Lung microvascular endothelial cell (primary cell): ENCODE measurements around the gene GZMB. TPM values are rescaled to one million over a fixed set of nuclear protein-coding genes. Genes with fewer than 3 reads are reported as not detected.
"Not testable (repeated sequence)": the region's sequence is repeated elsewhere in the genome, so short reads cannot be mapped to it uniquely, and the experiment has no call there.

Experiments used
- DNase-seq, 2 donors: peaks; one replicate each; pipeline versions ENCODE4 v3.0.0 to v3.0.0-alpha.2; 2010; ENCODE audit warnings: low read depth in 2 of 2
- total RNA-seq: library from RNA; depleted of rRNA; stranded (reverse); fragments of >200 nt; gene quantifications from 2 replicates; pipeline ENCODE4 v1.2.1, GENCODE V29; 2014

GZMB gene
- total RNA-seq, 1 donor from 2014 or later: not detected

- no peak for DNase-seq
These were observed 2.1 kb downstream of the GZMB start for GRCh38 chr14:24631749-24632335.

GRCh38 chr14:24630872-24631477 lies 3.0 kb downstream of the GZMB start:
- DNase-seq: no peak

DNA sequence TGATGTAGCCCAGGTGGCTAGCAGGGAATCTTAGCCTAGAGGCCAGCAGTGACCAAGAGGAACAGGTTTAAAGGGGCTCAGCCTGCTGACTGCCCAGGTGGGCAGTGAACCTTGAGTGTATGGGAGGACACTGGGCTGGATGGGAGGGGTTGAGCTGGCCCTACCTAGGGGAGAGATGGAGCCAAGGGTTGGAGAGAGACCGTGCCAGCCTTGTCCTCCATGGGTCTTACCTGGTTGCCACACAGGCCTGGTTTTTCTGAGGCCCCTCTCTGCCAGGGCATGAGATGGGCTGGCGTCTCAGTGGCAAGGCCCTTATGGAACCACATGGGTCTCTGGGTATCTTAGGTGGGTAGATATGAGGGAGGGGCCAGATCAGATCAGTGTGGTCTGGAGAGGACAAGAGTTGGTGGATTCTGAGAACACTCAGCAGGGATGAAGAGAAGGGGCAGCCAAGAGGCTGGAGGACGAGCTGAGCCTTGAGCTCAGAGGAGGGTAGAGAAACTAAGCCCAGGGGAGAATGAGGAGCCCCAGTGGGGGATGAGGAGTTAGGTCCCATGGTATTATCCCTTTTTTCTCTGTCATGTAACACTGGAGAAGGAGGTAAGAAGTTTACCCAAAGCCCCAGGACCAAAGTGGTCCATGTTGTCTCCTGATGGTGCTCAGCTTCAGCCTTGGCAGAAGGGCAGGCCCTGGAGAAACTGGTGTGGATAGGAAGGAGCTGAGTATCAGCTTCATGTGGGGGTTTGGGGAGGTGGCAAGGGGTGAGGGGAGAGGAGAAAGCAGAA lies 3.7 kb downstream of the GZMB start:
- DNase-seq: no peak

DNA sequence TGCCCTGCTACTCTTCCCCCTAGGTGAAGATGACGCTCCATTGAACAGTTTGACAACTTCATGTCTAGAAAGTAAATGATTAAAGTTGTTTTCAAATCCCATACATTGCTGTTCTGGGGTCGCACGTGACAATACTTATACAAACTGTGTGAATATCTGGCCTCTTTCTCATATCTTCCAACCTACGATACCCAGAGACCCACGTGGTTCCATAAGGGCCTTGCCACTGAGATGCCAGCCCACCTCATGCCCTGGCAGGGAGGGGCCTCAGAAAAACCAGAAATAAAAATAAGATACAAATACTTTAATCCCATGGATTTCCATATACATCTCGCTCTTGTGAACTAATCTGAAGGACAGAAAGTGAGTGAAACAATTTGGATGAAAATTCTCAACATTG lies 4.5 kb downstream of the GZMB start:
- DNase-seq: no peak

DNA sequence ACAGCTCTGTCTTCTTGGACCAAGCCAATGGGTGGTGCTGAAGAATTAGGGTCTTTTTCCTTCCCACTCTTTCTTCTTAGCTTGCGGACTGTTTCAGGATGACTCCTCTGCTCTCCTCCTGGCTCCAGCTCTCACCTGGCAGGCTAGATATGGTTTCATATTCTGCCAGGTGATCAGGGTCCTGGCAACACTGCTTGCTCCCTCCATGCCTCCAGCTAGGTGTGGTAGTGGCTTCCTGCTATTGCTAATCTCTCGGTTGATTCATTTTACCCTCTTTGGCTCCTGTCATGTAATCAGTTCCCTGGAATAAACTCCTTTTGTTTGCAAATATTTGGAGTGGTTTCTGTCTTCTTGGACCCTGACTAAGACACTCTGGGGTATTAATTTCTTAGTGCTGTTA lies 20.2 kb downstream of the GZMB start:
- no peak for DNase-seq

DNA sequence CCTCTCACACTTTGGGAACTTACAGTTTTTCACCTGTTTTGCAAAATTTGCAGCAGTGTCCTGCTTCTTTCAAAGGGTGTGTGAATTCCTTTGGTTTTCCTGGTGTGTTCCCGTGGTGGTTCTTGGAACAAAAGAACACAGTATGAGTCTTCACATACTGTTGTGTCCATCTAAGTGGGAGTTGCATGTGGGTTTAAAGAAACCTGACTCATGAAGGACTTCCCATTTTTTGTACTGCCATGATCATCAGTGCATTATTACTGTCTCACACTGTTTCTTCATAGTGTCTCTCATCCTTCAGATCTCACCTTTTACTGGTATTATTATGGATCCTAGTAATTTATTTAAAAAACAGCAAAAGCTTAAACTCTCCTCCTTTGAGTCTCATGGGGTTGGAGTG lies 20.7 kb downstream of the GZMB start:
- DNase-seq: no peak

GRCh38 chr14:24612196-24612595 lies 21.8 kb downstream of the GZMB start:
- no peak for DNase-seq

DNA sequence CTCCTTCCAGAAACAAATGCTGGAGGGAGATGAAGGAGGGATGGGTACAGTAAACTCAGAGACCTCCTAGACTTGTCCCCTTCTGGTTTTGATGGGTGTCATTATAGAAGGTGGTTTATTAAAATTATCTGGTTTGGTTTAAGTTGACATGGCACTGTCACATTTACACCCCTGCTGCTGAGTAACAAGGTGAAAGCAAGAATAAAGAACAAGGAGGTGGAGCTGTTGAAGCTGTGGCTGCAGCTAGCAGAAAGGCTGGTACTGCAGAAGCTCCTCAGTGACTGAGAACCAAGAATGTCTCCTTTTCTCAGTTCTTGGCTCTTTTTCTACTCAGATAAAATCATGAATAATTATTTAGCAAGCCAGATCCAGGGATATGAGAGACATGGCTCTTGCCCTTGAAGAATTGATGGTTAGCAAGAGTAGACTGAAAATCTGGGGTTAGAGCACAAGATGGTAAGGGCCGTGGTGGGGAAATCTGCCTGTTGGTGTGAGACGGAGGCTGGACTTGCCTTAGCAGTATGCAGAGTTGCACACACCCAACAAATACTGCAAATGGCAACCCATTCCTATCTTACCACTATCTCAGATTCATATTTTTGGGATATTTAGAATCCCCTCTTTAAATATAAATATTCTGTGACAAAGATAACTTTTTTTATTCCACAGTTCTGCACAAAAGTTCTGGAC lies 24.2 kb downstream of the GZMB start, which contains the start of gene GZMH:
Gene GZMH (minus strand): TSS at position 31 of the 690 bp plus-strand sequence. CDS start 72 bp downstream, outside the sequence.
- no peak for DNase-seq

GRCh38 chr14:24607635-24608514 lies 26.1 kb downstream of the GZMB start:
- DNase-seq: no peak

GRCh38 chr14:24607081-24607480 lies 26.9 kb downstream of the GZMB start:
- DNase-seq: no peak

DNA sequence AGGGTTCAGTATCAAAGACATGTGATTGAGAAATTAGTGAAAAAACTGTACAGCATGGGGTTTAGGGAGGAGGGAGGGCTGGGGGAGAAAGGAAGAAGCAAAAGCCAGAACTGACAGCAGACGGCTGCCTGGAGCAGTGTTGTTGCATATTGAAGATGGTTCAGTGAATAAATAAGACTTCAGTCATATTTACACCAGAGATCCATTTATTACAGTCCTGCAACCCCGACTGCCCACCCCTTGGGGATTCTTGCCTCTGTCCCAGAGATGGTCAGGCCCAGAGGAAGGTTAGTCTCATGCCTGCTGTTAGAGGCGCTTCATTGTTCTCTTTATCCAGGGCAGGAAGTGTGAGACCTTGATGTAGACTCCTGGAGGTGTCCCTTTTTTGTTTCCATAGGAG lies 27.7 kb downstream of the GZMB start:
- DNase-seq: no peak

GRCh38 chr14:24605435-24606190 lies 28.4 kb downstream of the GZMB start:
- peak; percentile 14 to 26 for DNase-seq

GRCh38 chr14:24597403-24597802 lies 36.6 kb downstream of the GZMB start:
- no peak for DNase-seq

GRCh38 chr14:24595073-24595808 lies 38.7 kb downstream of the GZMB start:
- no peak for DNase-seq

- not testable (repeated sequence) for DNase-seq
These were observed 43.0 kb downstream of the GZMB start for GRCh38 chr14:24591004-24591403.

- not testable (repeated sequence) for DNase-seq
These were observed 49.6 kb downstream of the GZMB start for GRCh38 chr14:24584402-24584801.
